Measurements from ENCODE around the gene MGAT4A.
"Not testable (repeated sequence)": the region's sequence is repeated elsewhere in the genome, so short reads cannot be mapped to it uniquely, and the experiment has no call there.

Gene MGAT4A

GRCh38 chr2:98702858-98703620, 27.9 kb downstream of the MGAT4A start:
- DNase-seq (ENCODE audit: low read depth) = no peak

GRCh38 chr2:98702127-98702802, 28.7 kb downstream of the MGAT4A start:
- DNase-seq (ENCODE audit: low read depth) = no peak

- DNase-seq (ENCODE audit: low read depth) = no peak
Observed at GRCh38 chr2:98701230-98701629, 29.7 kb downstream of the MGAT4A start.

- no peak for DNase-seq (ENCODE audit: low read depth)
Observed at GRCh38 chr2:98698896-98699295, 32.0 kb downstream of the MGAT4A start.

GRCh38 chr2:98697651-98698337, 33.1 kb downstream of the MGAT4A start:
- DNase-seq (ENCODE audit: low read depth) = no peak

GRCh38 chr2:98696200-98696599, 34.7 kb downstream of the MGAT4A start:
- DNase-seq (ENCODE audit: low read depth) = no peak

- DNase-seq (ENCODE audit: low read depth) = no peak
Observed at GRCh38 chr2:98695255-98695654, 35.7 kb downstream of the MGAT4A start.

- DNase-seq (ENCODE audit: low read depth) = no peak
Observed at GRCh38 chr2:98693477-98693876, 37.5 kb downstream of the MGAT4A start.

- DNase-seq (ENCODE audit: low read depth) = no peak
Observed at GRCh38 chr2:98692090-98693054, 38.6 kb downstream of the MGAT4A start.

- no peak for DNase-seq (ENCODE audit: low read depth)
Observed at GRCh38 chr2:98691303-98691702, 39.6 kb downstream of the MGAT4A start.

- DNase-seq (ENCODE audit: low read depth) = no peak
Observed at GRCh38 chr2:98685930-98686887, 44.7 kb downstream of the MGAT4A start.

- DNase-seq (ENCODE audit: low read depth) = no peak
Observed at GRCh38 chr2:98683728-98684127, 47.2 kb downstream of the MGAT4A start.

- DNase-seq (ENCODE audit: low read depth) = no peak
Observed at GRCh38 chr2:98676742-98677141, 54.2 kb downstream of the MGAT4A start.

GRCh38 chr2:98674233-98674964, 56.5 kb downstream of the MGAT4A start:
- no peak for DNase-seq (ENCODE audit: low read depth)

GRCh38 chr2:98669675-98670074, 61.3 kb downstream of the MGAT4A start:
- DNase-seq (ENCODE audit: low read depth) = no peak

- DNase-seq (ENCODE audit: low read depth) = no peak
Observed at GRCh38 chr2:98665677-98666076, 65.3 kb downstream of the MGAT4A start.

- no peak for DNase-seq (ENCODE audit: low read depth)
Observed at GRCh38 chr2:98664323-98664722, 66.6 kb downstream of the MGAT4A start.

GRCh38 chr2:98663511-98664090, 67.3 kb downstream of the MGAT4A start:
- DNase-seq (ENCODE audit: low read depth) = no peak

GRCh38 chr2:98659491-98659840, 71.5 kb downstream of the MGAT4A start:
- not testable (repeated sequence) for DNase-seq (ENCODE audit: low read depth)

Measured in activated T-helper 1 cell treated with Interleukin-2 at 50 U/mL for 16 hours (primary cell).